ENCODE data around the gene CD44. TPM values are rescaled to one million over a fixed set of nuclear protein-coding genes. Genes with fewer than 3 reads are reported as not detected.

Gene CD44
- total RNA-seq, 1 donor from 2014 or later, result 319 TPM

DNA sequence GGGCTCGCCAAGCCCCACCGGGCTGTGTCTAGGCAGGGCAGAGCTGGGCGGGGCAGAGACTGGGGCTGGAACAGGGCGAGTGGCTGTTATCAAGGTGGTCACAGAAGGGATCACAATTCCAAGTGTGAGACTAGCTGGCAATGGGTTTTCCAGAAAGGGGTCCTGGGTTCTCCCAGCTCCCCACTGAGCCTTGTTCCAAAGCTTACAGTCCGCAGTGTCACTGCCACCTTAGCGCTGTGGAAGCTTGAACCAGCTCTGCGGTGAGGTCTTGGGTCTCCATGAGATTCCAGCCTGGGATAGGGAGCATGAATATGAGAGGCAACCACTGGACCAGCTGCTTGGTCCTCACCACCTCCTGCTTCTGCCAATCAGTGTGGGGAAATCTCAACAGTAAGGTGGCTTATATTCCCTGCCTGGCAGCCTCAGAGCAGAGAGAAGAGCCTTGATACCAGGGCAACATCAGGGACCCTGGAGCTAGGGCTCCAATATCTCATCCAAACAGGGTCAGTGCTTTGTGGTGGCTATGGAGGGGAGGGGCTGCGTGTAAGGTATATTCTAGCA lies 831 bp downstream of the CD44 start:
- no peak for DNase-seq

DNA sequence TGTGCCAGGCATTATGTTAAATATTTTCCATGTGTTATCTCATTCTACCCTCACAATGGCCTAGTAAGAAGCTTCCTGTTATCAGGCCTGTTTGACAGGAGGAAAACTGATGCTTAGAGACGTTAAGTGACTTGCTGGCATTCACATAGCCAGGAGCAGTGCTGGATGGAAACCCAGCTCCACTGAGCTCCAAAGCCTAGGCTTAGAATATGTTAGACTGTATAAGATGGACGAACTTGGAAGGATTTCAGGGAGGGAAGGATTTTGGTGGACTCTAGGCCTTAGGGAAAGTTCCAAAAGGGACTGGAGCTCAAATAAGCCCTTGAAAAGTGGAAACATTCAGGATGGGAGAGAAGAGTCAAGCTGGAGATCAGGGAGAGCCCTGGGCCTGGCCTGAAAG lies 2.1 kb downstream of the CD44 start:
- DNase-seq, result peak; percentile 13

DNA sequence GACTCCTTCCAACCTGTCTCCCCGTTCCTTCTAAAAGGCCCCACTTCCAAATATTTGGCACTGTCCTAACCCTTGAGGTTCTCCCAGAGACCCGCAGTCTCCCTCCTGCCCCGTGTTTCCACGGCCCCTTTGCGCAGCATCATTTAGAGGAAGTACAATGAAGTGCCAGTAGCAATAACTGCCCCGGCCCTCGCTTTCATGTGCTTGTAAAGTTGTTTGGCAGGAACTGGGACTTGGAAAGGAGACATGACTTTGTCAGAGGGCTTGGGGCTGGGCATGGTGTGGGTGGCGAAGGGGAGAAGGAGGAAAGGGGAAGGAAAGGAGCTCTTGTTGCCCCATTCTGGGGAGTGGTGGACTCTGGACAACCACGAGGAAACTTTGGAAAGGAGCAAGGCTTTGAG lies 2.6 kb downstream of the CD44 start:
- DNase-seq, result no peak

DNA sequence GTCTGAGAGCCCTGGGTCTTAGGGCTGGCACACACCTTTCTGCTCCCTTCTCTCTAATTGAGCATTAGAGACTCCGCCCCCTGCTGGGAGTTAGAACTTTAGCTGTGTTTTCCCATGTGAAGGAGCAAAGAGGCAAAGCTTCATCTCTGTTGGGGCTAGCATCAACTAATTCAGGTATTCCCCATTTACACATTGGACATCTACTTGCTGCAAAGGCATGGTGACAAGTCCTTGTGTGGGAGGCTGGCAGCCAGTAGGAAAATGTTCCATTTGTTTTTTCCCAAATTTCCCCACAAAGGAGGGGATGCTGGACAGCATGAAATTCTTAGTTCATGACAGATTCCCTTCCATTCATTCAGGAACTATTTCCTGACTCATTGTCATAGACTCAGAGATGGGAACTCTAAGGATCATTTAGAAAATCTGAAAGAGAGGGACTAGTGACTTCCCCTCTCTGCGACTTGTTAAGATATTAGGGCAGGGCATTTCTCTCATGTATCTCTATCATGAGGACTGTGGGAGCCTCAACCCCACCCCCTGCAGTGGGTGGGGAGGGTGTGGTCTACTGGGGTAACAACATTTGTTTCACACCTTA lies 3.6 kb downstream of the CD44 start:
- DNase-seq, result no peak

DNA sequence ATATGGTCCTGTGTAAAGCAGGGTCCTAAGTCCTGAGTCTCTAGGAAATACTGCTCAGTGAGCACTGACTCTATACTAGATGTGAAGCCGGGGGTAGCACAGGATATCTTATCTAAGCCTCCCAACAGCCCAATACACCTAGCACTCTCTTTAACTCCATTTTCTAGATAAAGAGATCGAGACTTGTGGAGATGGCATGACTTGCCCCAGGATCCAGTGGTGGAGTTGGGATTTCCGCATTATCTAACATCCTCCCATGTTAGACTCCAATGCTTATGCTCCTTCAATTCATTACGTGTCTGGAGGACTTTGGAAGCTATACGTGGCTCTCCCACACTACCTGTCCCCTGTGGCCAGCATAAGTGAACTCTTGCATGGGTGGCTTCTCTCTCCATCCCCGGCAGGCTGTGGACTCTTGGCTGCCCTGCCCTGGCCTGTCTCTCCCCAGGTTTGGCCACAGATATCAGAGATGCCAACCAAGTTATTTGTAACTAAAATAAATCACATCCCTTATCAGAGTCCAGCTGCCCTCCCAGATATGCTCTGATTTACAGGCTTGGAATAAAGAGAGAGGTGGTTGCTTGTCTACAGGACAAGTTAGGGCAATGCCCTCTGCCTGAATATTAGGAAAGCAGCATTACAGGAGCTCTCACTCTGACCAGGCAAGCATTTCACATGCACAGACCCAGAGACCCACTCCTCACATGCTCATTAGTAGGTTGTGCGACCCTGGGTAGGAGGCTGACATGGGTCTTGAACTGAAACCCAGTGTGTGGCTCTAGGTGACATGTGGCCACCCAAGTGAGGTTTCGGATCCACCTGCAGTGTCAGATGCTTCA lies 4.5 kb downstream of the CD44 start:
- DNase-seq, result no peak

DNA sequence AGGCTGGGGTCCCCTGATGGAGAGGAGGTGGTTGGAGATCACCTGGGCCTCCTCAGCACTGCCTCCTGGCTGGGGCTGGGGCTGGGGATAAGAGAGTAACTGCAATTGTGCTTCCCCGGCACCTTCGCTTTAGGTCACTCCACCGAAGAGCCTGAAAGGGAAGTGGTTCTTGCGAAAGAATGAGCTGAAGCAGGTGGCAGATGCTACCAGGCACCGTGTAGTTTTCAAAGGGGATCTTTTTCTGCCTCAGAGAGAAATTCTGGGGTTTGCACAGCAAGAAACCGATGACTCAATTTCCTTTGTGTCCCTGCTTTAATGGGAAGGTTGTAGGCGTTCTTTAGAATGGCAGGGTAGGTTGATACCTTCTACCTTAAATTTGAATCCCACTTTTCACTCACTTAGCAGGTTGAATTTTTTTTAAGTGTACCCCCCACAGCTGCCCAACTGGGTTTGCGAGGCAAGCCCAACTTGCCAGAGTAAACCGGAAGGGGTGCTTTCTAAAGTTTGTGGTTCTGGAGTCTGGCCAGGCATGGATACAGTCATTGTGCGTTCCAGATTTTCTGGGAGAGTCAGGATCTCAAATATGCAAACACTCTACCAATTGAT lies 5.3 kb downstream of the CD44 start:
- DNase-seq, result peak; percentile 40

DNA sequence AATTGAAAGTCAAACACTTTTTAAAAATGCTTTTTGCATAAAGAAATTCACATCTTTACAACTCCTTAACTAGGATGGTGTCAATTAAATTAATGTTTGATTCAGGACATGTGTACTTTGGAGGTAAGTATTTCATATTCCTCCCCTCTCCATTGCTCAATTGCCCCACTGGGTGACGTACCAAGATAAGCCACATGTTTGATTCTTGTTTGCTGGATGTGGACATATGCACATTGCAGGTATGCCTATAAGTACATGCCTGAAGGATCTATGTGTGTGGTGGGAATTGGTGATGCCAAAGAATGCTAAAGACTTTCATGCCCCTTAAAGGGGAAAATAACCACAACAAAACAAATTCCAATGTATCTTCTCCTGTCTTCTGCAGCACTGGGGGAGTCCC lies 5.8 kb downstream of the CD44 start:
- no peak for DNase-seq

DNA sequence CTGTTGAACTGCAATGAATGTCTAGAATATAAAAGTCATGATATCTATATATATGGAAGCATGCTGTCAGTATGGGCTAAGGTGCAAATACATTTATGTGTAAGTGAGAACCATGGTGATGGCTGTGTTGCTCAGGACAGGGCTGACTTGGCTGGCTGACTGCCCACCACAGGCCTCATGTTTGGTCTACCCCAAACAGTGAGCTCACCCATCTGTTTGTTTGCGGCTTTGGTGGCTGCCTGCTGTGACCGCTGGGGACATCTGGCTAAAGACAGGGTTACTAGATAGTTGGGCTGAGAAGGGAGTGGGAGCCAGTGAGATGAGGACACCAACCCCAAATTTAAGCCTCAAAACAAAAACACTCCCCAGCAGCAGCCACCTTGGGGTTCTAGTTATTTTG lies 6.3 kb downstream of the CD44 start:
- DNase-seq, result no peak

DNA sequence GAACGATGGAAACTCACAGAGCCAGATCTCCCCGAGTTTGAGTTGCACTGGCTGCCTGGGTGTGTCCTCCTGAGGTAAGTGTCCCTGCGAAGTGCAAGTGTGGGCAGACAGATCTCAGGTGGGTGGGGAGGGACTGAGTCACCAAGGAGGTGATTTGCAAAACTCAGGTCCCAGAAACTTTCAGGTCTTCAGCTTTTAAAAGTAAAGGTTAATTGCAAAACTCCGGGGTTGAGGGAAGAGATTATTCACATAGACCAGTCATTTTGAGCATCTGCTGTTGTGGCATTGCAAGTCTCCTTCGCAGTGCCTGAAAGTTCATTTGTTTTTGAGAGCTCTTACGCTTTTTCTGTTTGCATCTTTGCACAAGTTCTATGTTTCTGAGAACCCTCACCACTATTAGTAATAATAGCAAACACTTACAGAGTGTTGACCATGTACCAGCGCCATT lies 7.1 kb downstream of the CD44 start:
- DNase-seq, result no peak

DNA sequence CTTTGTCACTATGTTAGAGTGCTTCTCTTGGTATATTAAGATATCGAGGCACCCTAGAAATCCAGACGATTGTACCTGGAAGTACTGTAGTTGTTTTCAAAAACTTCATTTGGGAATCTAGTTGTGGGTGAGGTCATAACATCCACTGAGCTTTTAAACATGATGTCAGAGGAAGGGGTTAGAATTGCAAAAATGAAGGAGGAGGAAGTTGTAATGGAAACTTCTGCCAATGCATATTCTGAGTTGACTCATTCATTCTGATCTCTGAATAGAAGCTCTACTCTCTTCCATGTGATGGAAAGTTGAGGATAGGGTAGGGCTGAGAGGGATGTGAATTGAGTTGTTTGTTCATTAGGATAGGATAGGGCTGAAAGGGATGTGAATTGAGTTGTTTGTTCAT lies 7.7 kb downstream of the CD44 start:
- DNase-seq, result no peak

DNA sequence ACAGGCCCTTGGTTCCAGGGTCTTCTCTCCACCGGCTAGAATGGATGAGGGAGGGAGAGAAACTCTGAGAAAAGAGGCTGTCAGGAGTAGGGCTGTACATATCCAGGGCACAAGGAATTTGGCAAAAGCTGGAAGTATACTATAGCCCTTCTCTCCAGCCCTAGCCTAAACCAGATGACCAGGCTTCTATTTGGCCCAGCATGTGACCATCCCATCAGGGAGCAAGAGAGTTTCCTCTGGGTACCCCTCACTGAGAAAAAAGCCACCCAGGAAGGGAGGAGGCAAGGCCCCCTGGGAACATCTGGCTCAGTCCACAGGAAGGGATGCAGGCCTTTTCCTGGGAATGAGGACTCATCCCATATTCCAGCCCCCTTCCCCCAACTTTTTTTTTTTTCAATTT lies 8.3 kb downstream of the CD44 start:
- no peak for DNase-seq

DNA sequence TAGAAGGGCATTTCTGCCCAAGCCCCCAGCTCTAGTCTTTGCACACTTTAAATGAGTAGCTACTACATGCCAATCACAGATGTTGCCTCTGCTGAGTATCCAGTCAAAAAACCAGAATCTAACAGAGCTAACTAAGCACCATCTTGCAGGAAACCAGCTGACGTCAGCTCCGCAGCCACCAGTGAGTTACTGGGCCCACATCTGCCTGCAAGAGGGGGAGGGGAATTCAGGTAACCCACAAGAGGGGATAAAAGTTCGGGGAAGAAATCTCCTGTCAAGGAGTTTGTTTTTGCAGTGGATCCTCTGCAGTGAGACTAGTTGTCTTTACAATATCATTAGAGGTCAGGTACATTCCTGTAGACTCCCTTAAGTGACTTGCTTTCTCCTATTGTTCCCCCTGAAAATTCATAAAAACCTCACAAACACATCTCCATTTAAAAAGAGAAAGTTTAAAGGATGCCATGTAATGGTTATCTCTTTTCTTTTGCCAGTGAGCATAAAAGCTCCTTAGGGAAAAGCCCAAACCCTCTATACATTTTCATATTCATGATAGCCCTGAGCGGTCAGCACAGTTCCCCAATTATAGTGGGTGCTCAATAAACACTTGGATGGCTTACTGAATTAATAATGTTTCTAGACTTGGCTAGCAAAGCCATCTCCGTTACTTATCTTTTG lies 9.3 kb downstream of the CD44 start:
- no peak for DNase-seq

DNA sequence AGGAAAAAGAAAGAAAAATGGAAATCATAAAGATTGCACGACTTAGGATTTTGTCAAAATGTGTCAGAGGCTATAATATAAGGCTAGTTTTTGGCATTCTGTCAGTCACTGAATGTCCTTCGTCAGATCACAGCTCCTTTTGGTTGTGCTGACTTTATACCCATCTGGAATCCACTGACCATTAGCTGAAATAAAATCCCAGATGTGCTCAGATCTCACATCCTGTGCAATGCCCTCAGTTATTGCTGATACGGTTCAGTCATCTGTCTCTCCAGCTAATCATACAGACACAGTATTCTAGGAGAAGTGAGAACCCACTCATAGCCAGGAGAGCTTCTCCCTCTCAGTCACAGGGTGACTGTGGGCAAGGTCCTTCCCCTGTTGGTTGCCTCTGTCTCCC lies 11.5 kb downstream of the CD44 start:
- DNase-seq, result no peak

DNA sequence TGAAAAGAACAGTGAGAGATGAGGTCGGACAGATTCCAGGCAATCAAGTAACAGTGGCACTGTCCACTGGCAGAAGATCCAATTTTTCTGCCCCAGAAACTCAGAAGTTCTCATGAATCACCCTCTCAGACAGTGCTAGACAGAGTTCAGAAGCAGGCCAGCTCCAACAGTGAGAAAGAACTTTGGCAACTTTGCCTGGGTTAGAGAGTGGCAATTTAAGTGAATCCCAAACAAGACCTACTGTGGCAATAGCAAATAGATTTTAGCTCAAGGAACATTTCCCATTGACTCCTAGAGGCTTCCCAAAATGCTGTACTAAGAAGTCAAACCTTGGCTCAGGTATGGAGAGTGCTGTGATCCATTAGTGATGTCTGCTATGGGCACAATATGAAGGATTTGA lies 12.3 kb downstream of the CD44 start:
- DNase-seq, result no peak

DNA sequence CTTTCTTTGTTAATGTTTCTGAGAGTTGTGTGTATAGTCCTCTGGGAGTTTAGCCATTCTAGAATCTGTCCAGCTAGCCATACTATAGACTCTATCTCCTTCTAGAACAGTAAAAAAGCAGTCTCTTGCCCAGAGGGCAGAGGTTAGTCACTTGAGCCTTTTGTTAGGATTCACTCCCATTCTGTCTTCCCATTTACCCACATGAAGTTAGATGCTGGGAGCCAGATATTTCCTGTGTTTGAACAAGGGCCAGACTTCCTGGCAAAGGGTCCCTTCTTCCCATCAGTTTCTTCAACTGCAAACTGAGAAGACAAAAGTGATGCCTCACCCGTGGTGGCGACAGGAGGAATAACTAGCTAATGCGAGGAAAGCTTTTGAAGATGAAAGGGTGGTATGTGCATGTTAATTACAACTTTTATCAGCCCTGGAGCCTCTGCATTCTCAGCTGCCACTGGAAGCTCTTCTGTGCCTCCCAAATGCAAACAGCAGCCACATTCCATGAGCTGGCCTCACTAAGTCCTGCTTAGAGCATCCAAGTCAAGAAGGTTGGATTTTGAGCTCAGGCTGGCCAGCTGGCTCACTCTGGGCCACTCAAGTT lies 12.8 kb downstream of the CD44 start:
- DNase-seq, result no peak

DNA sequence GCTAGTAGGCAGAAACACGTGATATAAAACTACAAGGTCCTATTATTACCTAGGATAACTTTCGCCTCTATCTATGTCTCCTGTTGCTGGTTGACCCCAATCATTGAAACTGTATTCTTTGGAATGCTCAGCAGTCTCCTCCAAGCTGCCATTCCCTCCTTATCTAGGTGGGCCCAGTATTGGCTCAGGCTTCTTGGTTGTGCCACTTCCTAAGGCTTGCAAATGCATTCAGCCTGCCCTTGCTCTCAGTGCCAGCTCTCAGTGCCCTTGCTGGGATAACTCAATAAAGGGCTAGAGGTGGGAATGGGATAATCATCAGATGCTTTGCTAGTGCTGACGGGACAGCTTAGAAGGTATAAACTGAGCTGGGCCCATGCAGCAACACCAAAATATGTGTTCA lies 13.6 kb downstream of the CD44 start:
- no peak for DNase-seq

DNA sequence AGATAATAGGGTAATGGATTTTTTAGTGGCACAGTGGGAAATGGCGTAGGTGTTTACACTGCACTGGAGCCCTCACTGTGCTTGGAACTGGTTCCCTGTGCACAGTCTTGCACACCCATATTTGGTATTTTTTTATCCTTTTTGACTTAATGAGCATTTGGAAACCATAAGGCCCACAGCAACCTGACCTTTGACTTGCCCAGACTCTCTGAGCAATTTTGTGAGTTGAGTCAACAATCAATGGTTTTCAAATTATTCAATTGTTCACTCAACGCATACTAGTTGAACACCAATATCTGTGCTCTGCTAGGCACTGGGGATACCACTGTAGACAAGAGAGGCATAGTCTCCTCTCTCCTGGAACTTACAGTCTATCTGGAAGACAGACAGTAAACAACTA lies 14.3 kb downstream of the CD44 start:
- DNase-seq, result no peak

DNA sequence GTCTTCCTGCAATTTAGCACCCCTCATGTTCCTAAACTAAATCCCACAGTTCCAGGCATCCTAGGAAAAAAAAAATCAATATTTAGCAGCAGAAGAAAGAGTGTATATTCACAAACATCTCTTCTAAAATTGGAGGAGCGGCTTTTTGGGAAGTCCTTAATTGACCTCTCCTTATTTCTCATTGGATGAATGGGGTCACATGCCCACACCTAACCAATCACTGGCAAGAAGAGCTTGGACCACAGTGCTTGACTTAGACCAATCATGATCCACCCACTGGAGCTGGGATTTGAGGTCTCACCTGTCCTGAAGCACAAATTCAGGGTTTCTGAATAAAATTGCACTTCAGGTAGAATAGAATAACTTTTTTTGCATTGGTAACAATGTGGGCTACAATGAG lies 16.0 kb downstream of the CD44 start:
- no peak for DNase-seq

DNA sequence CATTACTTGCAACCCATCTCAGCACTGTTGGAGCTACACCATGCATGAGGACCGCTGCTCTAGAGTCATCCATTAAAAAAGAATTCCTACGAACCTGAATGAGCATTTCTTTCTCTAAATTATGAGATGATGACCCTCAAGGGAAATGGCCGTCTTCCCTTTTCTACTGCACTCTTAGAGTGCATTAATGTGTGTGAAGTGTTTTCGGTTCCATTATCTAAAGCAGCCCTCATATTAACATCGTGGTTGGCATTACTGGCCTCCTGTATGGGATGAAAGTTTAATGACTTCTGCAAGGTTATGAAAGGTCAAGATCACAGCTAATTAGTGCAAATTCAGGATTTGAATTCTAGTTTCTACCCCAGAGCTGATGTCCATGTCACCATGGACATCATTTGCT lies 16.7 kb downstream of the CD44 start:
- DNase-seq, result no peak

DNA sequence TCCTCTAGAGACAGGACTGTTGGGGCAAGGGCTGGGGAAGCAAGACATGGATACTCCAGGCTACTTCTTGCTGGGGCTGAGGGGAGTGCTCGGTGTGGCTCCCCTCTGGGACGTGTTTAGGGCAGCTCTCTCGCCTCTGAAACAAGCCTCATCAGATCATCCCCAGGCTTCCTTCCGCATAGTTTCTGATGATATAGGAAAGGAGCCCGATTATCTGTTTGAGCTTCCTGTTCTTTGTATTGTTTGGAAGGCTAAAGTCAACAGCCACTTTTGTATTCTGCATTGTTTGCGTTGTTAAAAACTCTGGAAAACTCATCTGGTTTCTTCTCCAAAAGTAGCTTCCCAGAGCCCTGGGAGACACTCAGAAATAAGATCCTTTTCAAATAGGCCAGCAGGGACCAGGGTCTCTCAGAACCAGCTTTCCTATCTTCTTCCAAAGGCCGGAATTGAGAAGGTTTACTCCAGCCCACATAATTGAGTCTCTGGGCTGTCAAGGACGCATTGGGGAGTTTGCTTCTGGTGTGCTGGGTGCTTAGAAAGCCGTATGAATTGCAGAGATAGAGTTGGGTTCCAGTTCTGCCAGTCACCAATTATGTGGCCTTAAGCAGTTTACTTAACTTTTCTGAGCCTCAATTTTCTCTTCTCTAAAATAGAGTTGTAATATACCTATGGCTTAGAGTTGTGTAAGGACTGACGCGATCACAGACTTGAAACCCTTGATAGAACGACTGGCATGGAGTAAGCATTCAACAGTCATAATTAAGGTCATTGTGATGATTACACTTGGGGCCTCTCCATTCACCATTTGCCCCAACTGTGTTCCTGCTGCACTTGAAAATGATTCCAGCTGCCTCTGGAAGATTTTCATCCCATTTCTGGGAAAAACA lies 19.1 kb downstream of the CD44 start:
- DNase-seq, result no peak
